ENCODE results near the gene IL12B.

DNA sequence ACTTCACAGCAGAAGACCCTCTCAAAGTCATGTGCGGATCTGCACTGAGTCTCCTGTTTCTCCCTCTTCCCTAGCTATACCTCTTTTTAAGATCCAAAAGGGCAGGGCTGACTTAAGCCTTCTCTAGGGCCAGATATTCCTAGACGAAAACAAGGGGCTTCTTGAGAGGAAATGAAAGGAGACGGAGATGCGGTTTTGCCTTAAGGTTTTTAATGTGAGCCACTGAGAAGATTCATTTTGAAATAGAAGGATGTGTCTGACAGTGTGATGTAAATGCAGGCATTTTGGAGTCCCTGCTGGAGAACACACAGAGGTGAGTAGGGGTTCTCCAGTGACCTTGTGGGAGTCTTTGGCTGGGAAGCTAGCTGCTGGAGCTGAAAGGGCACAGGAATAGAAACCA is 15.6 kb upstream of the IL12B start:
- TF ChIP-seq POLR2A (IDR thresholded peaks at IDR 0.05) (no peak), POLR2AphosphoS5 (IDR thresholded peaks at IDR 0.05) (no peak)
- TF ChIP-seq, protein P1, sequence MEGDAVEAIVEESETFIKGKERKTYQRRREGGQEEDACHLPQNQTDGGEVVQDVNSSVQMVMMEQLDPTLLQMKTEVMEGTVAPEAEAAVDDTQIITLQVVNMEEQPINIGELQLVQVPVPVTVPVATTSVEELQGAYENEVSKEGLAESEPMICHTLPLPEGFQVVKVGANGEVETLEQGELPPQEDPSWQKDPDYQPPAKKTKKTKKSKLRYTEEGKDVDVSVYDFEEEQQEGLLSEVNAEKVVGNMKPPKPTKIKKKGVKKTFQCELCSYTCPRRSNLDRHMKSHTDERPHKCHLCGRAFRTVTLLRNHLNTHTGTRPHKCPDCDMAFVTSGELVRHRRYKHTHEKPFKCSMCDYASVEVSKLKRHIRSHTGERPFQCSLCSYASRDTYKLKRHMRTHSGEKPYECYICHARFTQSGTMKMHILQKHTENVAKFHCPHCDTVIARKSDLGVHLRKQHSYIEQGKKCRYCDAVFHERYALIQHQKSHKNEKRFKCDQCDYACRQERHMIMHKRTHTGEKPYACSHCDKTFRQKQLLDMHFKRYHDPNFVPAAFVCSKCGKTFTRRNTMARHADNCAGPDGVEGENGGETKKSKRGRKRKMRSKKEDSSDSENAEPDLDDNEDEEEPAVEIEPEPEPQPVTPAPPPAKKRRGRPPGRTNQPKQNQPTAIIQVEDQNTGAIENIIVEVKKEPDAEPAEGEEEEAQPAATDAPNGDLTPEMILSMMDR (IDR thresholded peaks at IDR 0.05): no peak

Measured in breast epithelium (tissue), 3 donors.